Superior temporal gyrus (tissue), 1 donor: ENCODE results near the gene PARP6.
A peak's percentile ranks its signal among the peaks of the same experiment; 100 is the strongest.

ENCODE experiments used
- DNase-seq: peaks from one replicate; pipeline ENCODE4 v3.0.0-alpha.2; 2016; ENCODE audit errors: extremely low spot score

Gene PARP6, protein sequence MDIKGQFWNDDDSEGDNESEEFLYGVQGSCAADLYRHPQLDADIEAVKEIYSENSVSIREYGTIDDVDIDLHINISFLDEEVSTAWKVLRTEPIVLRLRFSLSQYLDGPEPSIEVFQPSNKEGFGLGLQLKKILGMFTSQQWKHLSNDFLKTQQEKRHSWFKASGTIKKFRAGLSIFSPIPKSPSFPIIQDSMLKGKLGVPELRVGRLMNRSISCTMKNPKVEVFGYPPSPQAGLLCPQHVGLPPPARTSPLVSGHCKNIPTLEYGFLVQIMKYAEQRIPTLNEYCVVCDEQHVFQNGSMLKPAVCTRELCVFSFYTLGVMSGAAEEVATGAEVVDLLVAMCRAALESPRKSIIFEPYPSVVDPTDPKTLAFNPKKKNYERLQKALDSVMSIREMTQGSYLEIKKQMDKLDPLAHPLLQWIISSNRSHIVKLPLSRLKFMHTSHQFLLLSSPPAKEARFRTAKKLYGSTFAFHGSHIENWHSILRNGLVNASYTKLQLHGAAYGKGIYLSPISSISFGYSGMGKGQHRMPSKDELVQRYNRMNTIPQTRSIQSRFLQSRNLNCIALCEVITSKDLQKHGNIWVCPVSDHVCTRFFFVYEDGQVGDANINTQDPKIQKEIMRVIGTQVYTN

DNA sequence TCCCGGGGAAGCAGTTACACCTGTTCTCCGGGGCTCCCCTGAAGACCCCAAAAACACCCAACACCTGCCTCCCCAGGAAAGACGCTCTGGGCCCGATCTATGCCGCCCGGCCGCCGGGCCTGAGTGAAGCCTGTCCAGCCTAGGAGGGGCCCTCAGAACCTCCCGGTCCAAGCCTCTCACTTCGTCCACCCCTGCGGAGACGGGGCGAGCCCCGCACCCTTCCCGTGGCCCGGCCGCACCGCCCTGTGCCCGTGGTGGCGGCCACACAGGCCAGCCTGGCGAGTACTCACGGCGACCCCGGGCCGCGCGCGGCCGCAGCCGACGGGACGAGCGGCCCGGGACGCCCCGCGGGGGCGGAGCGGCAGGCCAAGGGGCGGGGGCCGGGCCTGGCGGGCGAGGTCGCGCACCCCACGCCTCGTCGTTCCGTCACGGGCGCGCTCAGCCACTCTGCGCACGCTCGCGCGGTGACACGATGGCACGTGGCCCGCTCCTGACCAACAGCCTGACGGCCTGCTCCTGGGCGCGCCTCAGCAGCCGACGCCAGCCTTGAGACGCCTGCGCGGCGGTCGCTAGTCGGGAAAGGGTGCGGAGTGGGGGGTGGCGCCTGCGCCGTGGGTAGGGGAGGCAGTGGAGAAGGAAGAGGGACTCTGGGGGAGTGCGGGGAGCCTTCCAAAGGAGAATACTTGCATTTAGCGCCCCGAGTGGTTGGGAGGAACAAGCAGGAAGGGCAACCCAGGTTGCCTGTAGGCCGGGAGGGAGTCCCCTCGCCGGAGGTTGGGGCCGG lies at the start of gene PARP6:
Gene PARP6 (minus strand): TSS at position 342 of the 784 bp plus-strand sequence. CDS start 5,077 bp downstream, outside the sequence.
- peak; percentile 97 for DNase-seq

DNA sequence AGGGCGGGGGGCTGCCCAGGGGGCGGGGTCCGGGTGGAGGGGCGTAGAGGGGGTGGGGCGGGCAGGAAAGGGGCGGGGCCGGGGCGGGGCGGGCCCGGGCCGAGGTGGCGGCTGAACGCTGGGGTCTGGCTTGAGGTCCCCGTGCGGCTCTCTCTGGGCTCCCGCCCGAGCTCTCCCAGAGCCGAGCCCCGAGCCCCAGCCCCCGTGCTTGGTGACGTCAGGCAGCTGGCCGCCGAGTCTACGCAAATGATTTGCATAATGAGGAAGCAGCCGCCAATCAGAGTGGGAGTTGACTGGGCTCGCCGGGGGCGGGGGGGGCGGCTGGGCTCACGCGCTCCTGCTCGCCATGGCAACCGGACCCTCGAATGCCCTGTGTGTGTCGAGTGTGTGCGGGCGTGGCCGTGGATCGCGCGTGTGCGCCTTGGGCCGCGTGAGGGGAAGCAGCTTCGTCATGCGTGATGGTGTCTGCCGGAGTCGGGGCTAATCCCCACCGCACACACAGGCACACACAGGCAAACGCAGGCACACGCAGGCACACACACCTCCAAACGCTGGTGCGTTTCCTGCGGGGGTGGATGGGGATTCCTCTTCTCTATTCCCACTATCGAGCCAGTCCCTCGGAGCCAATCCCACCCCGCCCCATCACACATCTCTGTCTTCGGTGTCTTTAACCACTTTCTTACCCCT lies 47.8 kb upstream of the PARP6 start, which contains the start of gene CELF6:
Gene CELF6 (minus strand): TSS at position 173 of the 687 bp plus-strand sequence. CDS start 283 bp downstream, outside the sequence.
- peak; percentile 65 for DNase-seq

DNA sequence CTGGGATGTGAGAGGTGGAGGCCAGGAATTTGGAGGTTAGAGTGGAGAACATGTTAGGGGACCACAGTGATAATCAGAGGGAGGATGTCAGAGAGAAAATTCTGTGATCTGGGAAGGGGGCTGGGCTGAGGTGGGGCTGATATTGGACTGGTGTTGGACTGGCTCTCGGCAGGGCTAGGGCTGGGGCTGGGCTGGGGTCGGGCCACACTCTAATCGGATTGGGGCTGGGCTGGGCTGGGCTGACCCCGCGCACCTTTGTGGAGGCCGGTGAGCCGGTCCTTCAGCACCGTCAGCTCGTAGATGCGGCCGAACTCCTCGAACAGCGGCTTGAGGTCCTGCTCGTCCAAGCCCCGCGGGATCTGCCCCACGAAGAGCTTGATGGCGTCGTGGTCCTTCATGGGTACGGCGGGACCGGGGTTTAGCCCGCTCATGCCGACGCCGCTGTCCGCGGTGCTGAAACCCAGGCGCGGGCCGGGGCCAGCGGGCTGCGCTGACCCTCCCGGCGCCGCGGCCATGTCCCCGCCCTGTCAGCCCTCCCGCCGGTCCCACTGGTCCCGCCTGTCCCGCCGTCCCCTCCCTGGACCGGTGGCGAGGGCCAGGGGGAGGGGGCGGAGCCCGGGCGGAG lies 47.1 kb upstream of the PARP6 start:
- no peak for DNase-seq

DNA sequence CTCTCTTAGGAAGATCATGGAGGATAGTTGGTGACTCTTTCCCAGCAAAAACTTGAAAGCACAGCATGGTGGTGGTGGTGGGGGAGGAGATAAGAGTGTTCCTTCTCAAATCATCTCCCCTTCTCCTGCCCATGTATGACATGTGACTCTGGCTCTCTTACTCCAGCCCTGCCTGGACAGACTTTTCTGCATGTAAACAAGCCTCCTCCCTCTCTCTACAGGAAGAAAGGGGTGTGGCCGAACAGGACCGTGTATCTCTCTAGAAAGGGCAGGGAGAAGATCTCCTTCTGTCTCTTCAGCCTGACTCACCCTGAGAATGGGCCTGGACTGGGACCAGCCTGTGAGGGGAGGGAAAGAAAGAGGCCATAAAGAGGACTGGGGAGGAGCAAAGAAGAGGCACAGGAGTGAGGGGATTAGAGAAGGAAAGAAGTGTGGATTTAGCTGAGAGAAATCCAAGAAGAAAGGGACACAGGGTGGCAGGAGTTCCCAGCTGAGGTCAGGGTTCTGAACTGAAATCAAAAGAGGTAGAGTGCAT lies 46.1 kb upstream of the PARP6 start:
- no peak for DNase-seq

DNA sequence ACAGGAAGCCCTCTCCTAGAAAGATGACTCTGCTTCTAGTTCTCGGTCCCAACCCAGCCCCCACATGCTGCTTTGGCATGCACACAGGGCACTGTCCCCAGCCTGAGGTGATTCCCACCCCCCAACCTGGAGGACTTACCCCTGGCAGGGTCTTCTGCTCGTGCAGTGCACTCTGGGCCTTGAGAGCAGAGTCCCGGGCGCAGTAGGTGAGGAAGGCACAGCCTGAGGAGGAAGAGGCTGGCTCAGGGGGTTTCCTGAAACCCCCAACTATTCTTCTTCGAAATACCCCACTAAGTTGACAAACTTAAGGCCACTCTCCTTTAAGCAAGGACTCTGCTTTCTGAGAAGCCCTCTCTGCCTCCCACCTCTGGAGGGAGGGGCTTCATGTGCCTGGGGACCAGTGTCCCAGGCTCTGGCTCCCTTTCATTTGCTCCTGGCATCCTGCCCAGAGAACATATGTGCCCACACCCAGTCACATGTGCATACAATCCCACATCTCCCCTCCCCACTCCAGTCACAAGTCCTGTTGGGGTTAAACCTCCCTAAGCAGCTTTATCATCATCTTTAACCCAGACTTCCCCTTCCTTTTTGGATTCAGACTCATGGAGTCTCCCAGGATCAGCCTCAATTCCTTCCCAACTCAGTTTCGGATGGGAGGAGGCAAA lies 43.5 kb upstream of the PARP6 start:
- no peak for DNase-seq

DNA sequence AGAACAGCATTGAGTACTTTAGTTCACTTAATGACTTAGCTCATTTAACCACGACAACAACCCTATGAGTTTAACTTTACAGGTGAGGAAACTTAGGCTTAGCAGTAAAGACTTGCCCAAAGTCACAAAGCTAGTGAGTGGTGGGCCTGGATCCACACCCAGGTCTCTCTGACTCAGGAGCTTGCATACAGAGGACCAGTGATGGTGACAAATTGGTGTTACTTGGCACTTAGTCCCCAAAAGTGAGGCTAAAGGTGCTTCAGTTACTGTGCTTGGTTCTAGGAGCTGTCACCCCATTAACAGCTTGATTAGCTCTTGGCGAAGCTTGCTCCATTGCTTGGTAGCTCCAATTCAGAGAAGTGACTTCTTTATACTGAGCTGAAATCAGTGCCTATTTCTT lies 41.5 kb upstream of the PARP6 start:
- DNase-seq = no peak

DNA sequence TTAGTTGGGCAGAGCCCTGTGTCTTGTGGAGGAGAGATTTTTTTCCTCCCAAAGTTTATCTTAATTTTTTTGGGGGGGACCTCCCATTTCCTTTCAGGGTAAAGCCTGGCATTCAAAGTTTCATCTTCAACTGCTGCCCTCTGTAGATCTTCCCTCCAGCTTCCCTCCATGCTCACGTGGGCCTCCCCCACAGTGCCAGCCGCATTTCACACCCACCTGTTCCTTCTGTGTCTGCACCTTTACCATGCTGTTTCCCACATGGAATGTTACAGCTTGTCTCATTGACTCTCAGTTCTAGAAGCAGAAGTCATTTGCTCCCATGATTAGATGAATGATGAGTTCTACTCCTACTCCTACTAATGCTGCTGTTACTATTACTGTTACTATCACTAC lies 41.1 kb upstream of the PARP6 start:
- DNase-seq = no peak

DNA sequence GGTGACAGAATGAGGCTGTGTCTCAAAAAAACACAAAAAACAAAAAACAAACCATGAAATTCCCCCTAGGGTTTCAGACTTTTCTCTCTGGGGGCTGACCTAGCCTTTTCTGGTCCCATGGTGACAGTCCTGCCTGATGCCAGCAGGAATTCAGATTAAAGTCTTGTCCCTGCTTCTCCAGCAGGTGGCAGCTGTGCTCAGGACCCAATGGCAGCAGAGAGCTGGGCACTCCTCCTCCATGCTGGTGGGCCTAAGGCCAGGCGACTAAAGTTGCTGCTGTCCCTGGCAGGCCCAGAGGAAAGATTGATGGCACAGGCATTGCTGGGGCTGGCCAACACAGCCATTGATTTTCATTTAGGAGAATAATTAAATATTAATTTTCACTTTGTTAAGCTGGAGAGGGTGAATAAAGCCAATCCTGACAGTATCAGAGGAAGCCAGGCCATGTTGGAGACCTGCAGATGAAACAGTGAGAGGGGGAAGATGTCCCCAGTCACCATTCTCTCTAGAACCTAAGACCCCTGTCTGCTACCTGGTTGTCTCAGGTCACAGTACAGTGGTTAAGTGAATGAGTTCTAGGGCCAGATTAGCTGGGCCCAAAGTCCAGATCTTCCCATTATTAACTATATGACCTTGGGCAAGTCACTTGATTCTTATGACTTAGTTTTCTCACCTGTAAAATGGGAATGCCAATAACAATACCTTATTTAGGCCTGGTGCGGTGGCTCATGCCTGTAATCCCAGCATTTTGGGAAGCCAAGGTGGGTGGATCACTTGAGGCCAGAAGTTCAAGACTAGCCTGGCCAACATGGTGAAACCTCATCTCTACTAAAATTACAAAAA lies 40.5 kb upstream of the PARP6 start:
- peak; percentile 66 for DNase-seq

DNA sequence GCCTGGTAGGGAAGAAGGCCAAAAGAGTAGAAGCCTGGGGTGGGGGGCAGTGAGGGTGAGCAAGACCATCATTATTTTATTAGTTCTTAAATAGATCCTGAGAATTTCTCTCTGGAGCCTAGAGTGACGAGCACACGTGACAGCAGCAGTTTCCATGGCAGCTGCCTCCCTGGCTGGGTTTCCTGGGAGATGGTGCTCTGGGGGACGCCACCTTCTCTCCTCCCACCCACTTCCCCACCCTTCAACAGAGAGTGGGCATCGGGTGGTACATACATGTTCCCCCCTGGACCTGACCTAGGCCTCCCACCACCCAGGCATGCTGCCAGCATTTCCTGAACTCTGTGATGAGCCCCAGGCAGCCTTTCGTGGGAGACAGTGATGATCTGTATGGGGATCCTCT lies 34.7 kb upstream of the PARP6 start:
- no peak for DNase-seq

DNA sequence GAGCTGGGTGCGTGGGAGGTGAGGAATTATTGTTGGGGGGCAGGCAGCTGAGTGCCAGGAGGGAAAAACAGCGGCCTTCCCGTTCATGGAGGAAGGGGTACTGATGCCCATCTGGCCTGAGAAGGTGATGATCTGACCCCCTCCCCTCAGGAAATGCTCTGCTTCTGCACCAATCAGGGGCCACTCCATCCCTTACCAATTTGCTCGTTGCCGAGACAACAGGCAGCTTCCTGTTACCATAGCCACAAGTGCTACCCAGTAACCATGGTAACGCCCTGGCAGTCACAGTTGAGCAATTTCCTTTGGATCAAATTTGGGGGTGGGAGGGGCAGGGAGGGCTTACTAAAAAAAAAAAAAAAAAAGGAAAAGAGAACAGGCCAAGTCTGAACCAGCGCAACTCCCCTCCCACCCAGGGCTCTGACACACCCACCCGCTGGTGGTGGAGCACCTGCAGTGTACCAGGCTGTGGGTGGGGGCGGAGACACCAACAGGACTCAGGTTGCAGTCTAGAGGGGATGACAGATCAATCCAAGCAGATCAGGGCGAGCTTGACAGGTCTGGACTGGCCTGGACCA lies 33.9 kb upstream of the PARP6 start:
- DNase-seq = peak; percentile 69

DNA sequence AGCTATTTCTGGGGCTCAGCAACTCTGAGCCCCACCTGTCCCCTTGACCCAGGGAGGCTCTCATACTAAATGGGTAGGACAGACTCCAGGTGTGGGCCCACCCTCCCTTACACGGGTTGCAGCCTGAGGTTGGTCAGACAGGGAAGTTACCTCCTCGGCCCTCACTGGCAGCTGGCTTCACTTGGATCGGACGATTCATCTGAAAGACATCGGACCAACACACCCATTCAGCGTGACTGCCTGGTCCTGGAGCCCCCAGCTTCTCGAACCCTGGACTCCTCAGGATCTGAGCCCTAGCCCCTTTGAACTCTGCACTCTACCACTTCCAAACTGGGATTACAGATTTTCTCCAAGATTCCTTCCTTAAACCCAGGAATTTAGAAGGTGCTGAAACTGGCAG lies 32.2 kb upstream of the PARP6 start:
- no peak for DNase-seq

DNA sequence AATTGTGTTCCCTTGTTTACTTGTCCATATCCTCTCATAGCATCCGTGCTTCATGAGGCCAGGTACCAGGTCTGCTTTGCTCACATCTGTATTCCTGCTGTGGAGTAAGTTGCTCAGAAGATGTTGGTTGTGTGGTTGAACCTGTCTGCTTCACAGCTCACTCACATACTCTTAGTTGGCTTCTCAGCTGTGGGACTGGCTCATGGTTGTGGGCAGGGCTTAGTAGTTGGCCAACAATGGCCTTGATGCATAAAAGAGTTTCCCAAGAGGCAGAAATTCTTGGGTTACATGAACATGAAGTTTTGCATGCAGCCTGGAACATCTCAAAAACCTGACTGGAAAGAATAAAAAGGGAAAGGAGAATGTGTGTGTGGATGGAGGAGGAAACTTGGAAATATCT lies 30.6 kb upstream of the PARP6 start:
- no peak for DNase-seq

DNA sequence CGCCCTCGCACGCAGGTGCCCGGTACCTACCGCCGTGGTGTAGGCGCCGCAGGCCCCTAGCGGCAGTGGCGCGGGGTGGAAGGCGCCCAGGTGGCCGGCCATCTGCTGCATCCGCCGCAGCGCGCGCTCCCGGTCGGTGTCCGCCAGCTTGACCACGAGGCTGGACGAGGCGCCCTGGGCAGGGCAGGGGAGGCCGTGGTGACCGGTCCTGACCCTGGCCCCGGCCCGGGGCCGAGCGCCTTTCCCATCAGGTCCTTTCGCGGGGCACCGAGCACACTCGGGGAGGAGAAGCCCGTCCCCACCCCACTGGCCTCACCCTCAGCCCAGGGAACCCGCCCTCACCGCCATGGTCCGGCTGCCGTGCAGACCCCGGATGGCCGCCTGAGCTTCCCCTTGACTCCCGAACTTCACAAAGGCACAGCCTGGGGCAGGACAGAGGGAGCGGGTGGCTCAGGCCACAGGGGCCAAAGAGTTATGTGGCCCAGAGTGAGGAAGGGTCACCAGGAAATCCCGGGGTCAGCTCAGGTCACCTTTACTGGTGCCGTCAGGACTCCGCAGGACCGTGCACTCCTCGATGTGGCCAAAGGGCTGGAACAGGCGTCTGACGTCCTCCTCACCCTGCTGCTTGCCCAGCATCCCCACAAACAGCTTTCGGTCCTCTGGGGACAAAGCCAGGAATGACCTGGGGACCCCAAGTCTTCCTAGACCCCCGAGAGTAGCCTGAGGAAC lies 17.4 kb upstream of the PARP6 start:
- DNase-seq = no peak

DNA sequence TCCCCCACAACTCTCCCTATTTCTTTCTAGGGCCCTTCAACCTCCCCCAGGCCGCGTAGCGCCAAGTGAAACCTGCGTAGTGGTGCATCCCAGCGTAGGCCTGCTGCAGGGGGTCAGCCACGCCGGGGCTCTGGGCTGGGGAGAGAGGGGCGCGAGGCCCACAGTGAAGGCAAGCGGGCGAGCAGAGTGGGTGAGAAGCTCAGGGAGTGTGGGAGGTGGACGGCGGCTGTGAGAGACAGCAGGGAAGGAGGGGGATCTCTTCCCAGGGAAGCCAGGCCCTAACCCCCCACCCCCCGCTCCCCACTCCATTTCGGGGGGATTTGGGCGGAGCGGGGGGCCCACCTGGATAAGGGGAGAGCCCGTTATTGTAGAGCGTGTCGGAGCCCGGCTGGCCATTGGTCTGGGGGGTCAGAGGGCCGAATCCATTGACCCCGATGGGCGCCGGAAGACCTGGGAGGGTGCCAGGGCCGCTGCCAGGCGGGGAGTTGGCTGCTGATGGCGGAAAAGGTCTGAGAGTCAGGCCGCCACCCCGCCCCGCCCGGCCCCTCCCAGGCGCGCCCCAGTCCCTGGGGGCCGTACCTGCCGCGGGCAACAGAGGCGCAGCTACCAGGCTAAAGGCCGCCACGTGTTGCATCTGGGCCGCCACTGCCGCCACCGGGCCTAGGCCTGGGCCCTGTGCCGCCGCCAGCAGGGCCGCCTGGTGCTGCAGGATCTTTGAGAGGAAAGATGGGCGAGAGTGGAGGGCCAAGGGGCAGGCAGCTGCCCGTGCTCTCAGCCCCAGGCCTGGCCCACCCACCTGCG lies 16.6 kb upstream of the PARP6 start:
- DNase-seq = no peak

DNA sequence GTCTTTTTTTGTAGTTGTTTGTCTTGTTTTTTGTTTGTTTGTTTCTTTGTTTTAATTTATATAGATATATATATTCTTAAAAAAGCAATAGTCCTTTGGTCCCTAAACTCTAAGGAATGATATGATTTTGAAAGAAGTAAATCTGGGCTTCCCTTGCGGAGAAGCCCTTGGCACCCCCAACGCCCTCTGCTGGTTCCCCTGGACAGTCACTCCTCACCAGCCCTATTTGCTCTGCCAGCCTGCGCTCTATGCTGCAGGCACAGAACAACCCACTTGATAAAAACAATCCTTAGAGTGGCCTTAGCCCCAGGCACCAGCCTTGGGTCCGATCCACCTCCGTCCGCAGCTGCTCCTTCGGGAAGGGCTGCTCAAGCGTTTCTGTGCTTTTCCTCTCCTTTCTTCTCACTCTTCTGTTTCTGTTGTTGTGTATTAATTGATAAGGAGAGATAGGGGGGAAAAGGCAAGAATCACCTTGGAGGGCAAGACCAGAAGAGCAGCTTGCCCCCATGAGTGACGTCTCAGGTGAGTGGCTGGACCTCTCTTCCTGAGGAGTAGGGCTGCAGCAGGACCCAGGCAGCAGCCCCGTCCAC lies 13.7 kb upstream of the PARP6 start:
- DNase-seq = no peak

DNA sequence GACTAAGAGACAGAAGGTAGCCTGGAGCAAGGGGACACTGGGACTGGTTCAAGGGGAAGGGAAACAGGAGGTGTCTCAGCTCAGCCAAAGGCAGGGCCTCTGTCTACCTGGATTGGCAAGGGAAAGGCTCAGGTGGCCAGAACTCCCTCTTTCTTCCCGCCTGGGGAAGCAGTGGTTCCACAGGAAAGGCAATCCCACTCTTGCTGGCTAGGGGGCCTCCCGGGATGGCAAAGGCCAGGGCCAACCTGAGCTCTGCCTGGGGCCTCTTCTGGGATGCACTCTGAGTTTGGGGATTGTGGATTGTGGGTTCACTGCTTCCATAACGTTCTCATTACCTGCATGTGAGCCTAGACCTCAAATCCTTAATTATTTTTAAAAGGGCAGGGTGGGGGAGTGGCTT lies 13.0 kb upstream of the PARP6 start:
- no peak for DNase-seq

DNA sequence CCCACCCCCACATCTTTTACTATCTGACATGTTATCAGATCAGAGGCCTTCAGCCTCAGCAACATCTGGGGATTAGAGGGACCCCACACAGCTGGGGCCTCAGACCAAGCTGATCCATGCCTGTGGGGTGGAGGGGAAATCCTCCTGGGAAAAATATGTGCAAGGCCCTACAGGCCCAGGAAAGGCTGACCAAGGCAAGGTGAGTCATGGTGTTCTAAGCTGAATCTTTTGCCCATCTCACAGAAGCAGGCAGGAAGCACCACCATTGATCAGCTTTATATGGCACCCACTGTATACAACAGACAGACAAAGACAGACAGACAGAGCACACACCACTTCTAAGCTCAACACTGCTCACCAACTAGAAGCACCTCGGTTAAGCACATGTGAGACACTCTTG lies 12.4 kb upstream of the PARP6 start:
- no peak for DNase-seq
